ENCODE measurements around the gene ZNF277. TPM values are rescaled to one million over a fixed set of nuclear protein-coding genes. Genes with fewer than 3 reads are reported as not detected.
A peak's percentile ranks its signal among the peaks of the same experiment; 100 is the strongest.
"Not testable (repeated sequence)": the region's sequence is repeated elsewhere in the genome, so short reads cannot be mapped to it uniquely, and the experiment has no call there.

Gene ZNF277
- total and polyA plus RNA-seq, 4 donors, result 18.2 to 52.5 (median 27.5) TPM

DNA sequence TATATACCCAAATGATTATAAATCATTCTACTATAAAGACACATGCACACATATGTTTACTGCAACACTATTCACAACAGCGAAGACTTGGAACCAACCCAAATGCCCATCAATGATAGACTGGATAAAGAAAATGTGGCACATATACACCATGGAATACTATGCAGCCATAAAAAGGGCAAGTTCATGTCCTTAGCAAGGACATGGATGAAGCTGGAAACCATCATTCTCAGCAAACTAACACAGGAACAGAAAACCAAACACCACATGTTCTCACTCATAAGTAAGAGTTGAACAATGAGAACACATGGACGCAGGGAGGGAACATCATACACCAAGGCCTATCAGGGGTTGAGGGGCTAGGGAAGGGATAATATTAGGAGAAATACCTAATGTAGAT, 110.3 kb downstream of the ZNF277 start:
- not testable (repeated sequence) for H3K4me3 ChIP-seq (ENCODE audit: low read depth, low read length); H3K36me3 ChIP-seq (ENCODE audit: control insufficient read depth, insufficient read depth, low read length); H3K27ac ChIP-seq (ENCODE audit: low read depth, low read length); H3K27me3 ChIP-seq (ENCODE audit: control insufficient read depth, insufficient read depth, low read length); H3K9me3 ChIP-seq (ENCODE audit: control insufficient read depth, insufficient read depth, low read length); H3K4me1 ChIP-seq (ENCODE audit: control insufficient read depth, insufficient read depth, low read length); DNase-seq (ENCODE audit: low read depth in 4 of 6, low spot score in 6 of 6)
- no CpG with 5 or more reads among the region's 2 CpGs for WGBS (ENCODE audit: insufficient coverage)

DNA sequence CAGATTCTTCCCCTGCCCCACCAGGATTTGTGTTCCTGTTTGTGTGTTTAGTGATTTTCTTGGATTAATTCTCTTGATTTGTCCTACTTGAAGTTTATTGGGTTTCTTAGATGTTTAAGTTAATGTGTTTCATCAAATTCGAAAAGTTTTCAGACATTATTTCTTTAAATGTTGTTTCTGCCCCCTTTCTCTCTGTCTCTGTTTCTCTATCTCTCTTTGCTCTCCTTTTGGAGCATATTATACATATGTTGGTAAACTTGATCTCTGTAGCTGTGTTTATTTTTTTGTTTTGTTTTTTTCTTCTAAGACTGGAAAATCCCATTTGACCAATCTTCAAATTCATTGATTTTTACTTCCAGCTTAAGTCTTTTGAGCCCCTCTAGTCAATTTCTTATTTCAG, 115.6 kb downstream of the ZNF277 start:
- WGBS (ENCODE audit: insufficient coverage), result no CpG with 5 or more reads among the region's 1 CpG
- H3K4me1 ChIP-seq (ENCODE audit: control insufficient read depth, insufficient read depth, low read length), result no peaks in the 10 kb centered on the region
- DNase-seq (ENCODE audit: low read depth in 4 of 6, low spot score in 6 of 6), result no peak
- no peaks in the 10 kb centered on the region for H3K27me3 ChIP-seq (ENCODE audit: control insufficient read depth, insufficient read depth, low read length)
- no peaks in the 10 kb centered on the region for H3K36me3 ChIP-seq (ENCODE audit: control insufficient read depth, insufficient read depth, low read length)
- H3K9me3 ChIP-seq (ENCODE audit: control insufficient read depth, insufficient read depth, low read length), result peaks cover 5% of the 10 kb centered on the region
- H3K4me3 ChIP-seq (ENCODE audit: low read depth, low read length), result no peak overlapping the region
- no peak overlapping the region for H3K27ac ChIP-seq (ENCODE audit: low read depth, low read length)

DNA sequence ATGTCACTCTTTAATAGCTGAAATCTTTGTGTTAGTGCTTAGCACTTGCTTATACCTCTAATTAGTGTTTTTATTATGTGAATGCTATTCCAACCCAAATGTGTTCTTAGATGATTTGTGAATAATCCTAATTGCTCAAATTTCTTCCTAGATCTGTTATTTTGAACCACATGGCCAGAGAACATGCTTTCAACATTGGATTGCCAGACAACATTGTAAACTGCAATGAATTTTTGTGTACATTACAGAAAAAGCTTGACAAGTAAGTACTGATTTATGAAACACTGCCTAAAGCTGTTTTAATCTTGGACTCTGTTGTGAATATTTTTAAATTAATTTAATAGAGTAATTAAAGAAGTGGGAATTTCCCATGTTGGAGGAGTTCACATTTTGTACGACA, 121.1 kb downstream of the ZNF277 start:
- DNase-seq (ENCODE audit: low read depth in 4 of 6, low spot score in 6 of 6), result peak in 1 of 6 donors; percentile 54
- no peak overlapping the region for H3K4me3 ChIP-seq (ENCODE audit: low read depth, low read length)
- no peaks in the 10 kb centered on the region for H3K4me1 ChIP-seq (ENCODE audit: control insufficient read depth, insufficient read depth, low read length)
- no peaks in the 10 kb centered on the region for H3K36me3 ChIP-seq (ENCODE audit: control insufficient read depth, insufficient read depth, low read length)
- H3K9me3 ChIP-seq (ENCODE audit: control insufficient read depth, insufficient read depth, low read length), result peaks cover 3% of the 10 kb centered on the region
- no peak overlapping the region for H3K27ac ChIP-seq (ENCODE audit: low read depth, low read length)
- WGBS (ENCODE audit: insufficient coverage), result no CpG with 5 or more reads among the region's 1 CpG
- H3K27me3 ChIP-seq (ENCODE audit: control insufficient read depth, insufficient read depth, low read length), result no peaks in the 10 kb centered on the region

DNA sequence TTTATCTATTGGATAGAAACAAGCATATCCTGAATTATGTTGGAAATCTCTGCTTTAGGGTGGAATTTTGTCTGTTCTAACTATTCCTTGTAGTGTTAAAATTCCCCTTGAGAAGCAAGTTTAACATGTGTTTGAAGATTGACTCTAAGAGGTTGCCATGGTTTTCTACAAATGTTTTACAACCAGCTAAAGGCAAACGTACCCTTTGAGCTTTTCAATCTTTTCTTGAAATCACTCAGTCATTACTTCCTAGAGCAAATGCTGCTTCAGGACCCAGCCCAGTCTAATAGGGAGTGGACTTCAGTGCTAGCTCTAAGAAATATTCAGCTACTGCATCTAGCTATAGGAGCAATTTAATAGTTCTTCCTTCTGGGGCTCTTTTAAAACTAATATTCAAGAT, 125.0 kb downstream of the ZNF277 start:
- H3K27me3 ChIP-seq (ENCODE audit: control insufficient read depth, insufficient read depth, low read length), result no peaks in the 10 kb centered on the region
- no peak overlapping the region for H3K4me3 ChIP-seq (ENCODE audit: low read depth, low read length)
- H3K36me3 ChIP-seq (ENCODE audit: control insufficient read depth, insufficient read depth, low read length), result no peaks in the 10 kb centered on the region
- H3K4me1 ChIP-seq (ENCODE audit: control insufficient read depth, insufficient read depth, low read length), result no peaks in the 10 kb centered on the region
- H3K9me3 ChIP-seq (ENCODE audit: control insufficient read depth, insufficient read depth, low read length), result peaks cover 3% of the 10 kb centered on the region
- DNase-seq (ENCODE audit: low read depth in 4 of 6, low spot score in 6 of 6), result peak in 2 of 6 donors; percentile 9 to 26
- no CpG with 5 or more reads among the region's 1 CpG for WGBS (ENCODE audit: insufficient coverage)
- H3K27ac ChIP-seq (ENCODE audit: low read depth, low read length), result no peak overlapping the region

DNA sequence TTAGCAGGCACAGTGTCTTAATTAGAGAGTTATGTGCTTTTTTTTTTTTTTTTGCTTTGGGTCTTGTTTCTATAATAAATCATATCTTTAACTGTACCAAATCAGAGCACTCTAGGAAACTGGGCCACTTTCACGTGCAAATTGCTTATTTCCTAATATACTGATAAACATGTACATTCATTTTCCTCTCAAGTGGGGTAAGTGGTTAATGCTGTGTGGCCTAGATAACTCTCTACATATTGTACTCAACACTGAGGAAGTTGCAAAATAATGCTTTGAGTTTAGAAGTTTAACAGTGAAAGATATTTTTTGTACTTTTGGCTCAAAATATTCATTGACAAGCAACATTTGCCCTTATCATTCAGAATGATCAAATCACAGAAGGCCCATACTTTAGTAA, 127.9 kb downstream of the ZNF277 start:
- no peak for DNase-seq (ENCODE audit: low read depth in 4 of 6, low spot score in 6 of 6)
- WGBS (ENCODE audit: insufficient coverage), result no CpG with 5 or more reads among the region's 1 CpG
- H3K27ac ChIP-seq (ENCODE audit: low read depth, low read length), result no peak overlapping the region
- H3K27me3 ChIP-seq (ENCODE audit: control insufficient read depth, insufficient read depth, low read length), result no peaks in the 10 kb centered on the region
- H3K36me3 ChIP-seq (ENCODE audit: control insufficient read depth, insufficient read depth, low read length), result no peaks in the 10 kb centered on the region
- no peaks in the 10 kb centered on the region for H3K9me3 ChIP-seq (ENCODE audit: control insufficient read depth, insufficient read depth, low read length)
- no peak overlapping the region for H3K4me3 ChIP-seq (ENCODE audit: low read depth, low read length)
- no peaks in the 10 kb centered on the region for H3K4me1 ChIP-seq (ENCODE audit: control insufficient read depth, insufficient read depth, low read length)

DNA sequence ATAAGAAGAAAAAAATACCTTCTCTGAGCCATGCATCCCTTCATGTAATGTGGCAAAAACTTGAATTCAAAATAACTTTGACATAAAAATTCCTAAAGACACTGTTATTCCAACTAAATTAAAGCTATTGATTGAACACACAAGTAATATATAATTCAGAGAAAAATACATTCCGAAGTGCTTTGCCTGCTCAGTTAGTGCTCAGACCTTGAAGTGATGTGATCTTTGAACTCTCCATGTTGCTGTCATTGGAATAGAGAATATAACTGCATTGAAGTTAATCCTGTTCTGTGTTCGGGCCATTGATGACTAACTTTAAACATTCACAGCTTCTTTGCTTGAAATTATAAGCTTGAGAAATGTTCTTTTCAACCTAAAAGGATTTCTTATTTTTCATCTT, 129.8 kb downstream of the ZNF277 start:
- no CpG with 5 or more reads among the region's 2 CpGs for WGBS (ENCODE audit: insufficient coverage)
- H3K27me3 ChIP-seq (ENCODE audit: control insufficient read depth, insufficient read depth, low read length), result no peaks in the 10 kb centered on the region

DNA sequence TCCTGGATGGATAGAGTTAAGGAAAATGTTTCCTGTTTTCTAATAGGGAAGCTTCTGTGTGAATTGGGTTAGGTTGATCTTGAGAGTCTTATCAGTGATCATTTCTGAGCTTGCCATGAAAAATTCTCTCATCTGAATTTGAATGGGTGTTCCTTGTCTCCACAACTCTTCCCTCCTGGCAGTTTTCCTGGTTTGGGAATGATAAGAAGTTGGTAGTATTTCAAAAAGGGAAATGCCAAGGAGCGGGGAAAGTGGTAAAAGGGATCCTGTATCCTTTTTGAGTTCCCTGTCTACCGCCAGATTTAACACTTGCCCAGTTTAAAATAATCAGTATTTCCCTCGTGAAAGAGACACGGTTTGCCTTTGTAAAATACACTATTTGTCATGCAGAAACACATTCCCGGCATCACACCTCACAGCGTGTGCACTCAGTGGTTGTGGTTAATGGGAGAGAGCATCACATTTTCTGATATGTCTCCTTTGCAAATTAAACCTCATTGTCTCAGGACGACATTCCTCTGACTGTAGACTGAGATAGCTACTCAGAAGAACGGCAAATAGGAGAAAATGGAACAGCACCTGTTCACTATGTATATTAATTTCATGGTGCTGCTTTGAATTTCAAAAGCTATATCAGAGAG, 130.6 kb downstream of the ZNF277 start:
- WGBS (ENCODE audit: insufficient coverage), result no CpG with 5 or more reads among the region's 8 CpGs
- Histone ChIP-seq H3K4me1 (ENCODE audit: control insufficient read depth, insufficient read depth, low read length) (no peaks in the 10 kb centered on the region), H3K36me3 (ENCODE audit: control insufficient read depth, insufficient read depth, low read length) (no peaks in the 10 kb centered on the region)

More for the DNA sequence above, 129.8 kb downstream of the ZNF277 start:
- DNase-seq (ENCODE audit: low read depth in 4 of 6, low spot score in 6 of 6), result no peak
- no peaks in the 10 kb centered on the region for H3K36me3 ChIP-seq (ENCODE audit: control insufficient read depth, insufficient read depth, low read length)
- no peak overlapping the region for H3K4me3 ChIP-seq (ENCODE audit: low read depth, low read length)
- H3K27ac ChIP-seq (ENCODE audit: low read depth, low read length), result no peak overlapping the region
- H3K9me3 ChIP-seq (ENCODE audit: control insufficient read depth, insufficient read depth, low read length), result no peaks in the 10 kb centered on the region
- H3K4me1 ChIP-seq (ENCODE audit: control insufficient read depth, insufficient read depth, low read length), result no peaks in the 10 kb centered on the region

DNA sequence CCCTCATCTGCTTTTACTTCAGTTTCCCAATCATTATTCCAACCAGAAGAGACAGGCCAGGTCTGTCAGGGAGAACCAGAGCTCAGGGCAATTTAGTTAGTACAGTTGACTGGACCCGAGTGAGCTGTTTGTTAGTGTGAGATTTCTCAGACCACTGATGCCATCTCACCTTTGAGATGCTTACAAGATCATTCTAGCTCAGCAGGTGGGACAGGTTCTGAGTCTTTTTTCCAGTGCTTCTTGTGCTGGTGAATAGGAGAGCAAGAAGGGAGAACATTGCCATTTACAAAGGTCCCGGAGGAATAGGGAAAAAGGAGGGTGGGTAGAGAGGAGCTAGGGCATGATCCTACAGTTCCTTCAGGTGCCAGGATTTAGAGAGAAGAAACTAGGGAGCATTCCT, 131.4 kb downstream of the ZNF277 start:
- Histone ChIP-seq H3K9me3 (ENCODE audit: control insufficient read depth, insufficient read depth, low read length) (no peaks in the 10 kb centered on the region), H3K27me3 (ENCODE audit: control insufficient read depth, insufficient read depth, low read length) (no peaks in the 10 kb centered on the region), H3K4me1 (ENCODE audit: control insufficient read depth, insufficient read depth, low read length) (no peaks in the 10 kb centered on the region), H3K27ac (ENCODE audit: low read depth, low read length) (no peak overlapping the region), H3K4me3 (ENCODE audit: low read depth, low read length) (no peak overlapping the region), H3K36me3 (ENCODE audit: control insufficient read depth, insufficient read depth, low read length) (no peaks in the 10 kb centered on the region)
- DNase-seq (ENCODE audit: low read depth in 4 of 6, low spot score in 6 of 6), result peak in 1 of 6 donors; percentile 10
- 100% methylated on average over 2 of the region's 2 CpGs for WGBS (ENCODE audit: insufficient coverage)

More for the DNA sequence above, 130.6 kb downstream of the ZNF277 start:
- Histone ChIP-seq H3K9me3 (ENCODE audit: control insufficient read depth, insufficient read depth, low read length) (no peaks in the 10 kb centered on the region), H3K4me3 (ENCODE audit: low read depth, low read length) (no peak overlapping the region), H3K27me3 (ENCODE audit: control insufficient read depth, insufficient read depth, low read length) (no peaks in the 10 kb centered on the region), H3K27ac (ENCODE audit: low read depth, low read length) (no peak overlapping the region)
- peak in 2 of 6 donors; percentile 61 to 77 for DNase-seq (ENCODE audit: low read depth in 4 of 6, low spot score in 6 of 6)

DNA sequence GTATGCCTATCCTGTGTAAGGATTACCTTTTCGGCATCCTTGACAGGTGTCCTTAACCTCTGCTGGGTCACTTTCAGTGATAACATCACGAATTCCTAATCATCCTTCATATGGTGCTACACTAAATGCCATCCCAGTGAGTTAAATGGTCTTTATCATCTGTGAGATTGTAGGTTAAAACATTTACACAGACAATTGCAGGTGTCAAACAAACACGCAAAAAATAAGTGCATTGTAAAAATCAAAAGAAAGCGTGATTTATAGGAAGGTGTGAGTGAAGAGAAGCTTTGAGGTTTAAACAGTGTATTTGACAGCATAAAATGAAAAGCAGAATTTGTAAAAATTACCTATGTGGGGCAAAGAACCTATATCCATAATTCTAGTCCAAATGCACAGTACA, 132.3 kb downstream of the ZNF277 start:
- Histone ChIP-seq H3K36me3 (ENCODE audit: control insufficient read depth, insufficient read depth, low read length) (peaks cover 2% of the 10 kb centered on the region), H3K4me1 (ENCODE audit: control insufficient read depth, insufficient read depth, low read length) (no peaks in the 10 kb centered on the region), H3K27me3 (ENCODE audit: control insufficient read depth, insufficient read depth, low read length) (no peaks in the 10 kb centered on the region), H3K9me3 (ENCODE audit: control insufficient read depth, insufficient read depth, low read length) (no peaks in the 10 kb centered on the region), H3K4me3 (ENCODE audit: low read depth, low read length) (no peak overlapping the region), H3K27ac (ENCODE audit: low read depth, low read length) (no peak overlapping the region)
- WGBS (ENCODE audit: insufficient coverage), result 100% methylated on average over 2 of the region's 4 CpGs
- no peak for DNase-seq (ENCODE audit: low read depth in 4 of 6, low spot score in 6 of 6)

DNA sequence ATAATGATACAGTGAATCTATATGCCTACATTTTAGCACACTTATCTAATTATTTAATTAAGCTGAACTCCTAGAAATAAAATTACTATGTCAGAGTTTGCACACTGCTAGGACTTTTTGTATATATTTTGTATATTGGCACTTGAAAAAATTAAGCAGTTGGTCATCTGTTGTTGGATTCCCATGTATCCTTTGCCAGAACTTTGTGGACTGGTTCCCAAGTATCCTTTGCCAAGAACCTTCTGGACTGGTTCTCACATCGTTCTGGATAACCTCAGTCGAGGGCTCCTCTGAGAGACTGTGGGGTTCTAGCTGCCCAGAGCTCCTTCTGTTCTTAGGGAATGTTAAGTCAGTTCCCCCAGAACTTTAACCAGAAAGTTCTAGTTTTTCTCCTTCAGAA, 135.0 kb downstream of the ZNF277 start:
- WGBS (ENCODE audit: insufficient coverage), result no CpG with 5 or more reads among the region's 2 CpGs
- no peak overlapping the region for H3K4me3 ChIP-seq (ENCODE audit: low read depth, low read length)
- H3K27ac ChIP-seq (ENCODE audit: low read depth, low read length), result no peak overlapping the region
- no peaks in the 10 kb centered on the region for H3K27me3 ChIP-seq (ENCODE audit: control insufficient read depth, insufficient read depth, low read length)
- H3K9me3 ChIP-seq (ENCODE audit: control insufficient read depth, insufficient read depth, low read length), result no peaks in the 10 kb centered on the region
- H3K4me1 ChIP-seq (ENCODE audit: control insufficient read depth, insufficient read depth, low read length), result no peaks in the 10 kb centered on the region
- peaks cover 2% of the 10 kb centered on the region for H3K36me3 ChIP-seq (ENCODE audit: control insufficient read depth, insufficient read depth, low read length)
- no peak for DNase-seq (ENCODE audit: low read depth in 4 of 6, low spot score in 6 of 6)
